Measurements from ENCODE around the gene BTNL2. TPM values are rescaled to one million over a fixed set of nuclear protein-coding genes. Genes with fewer than 3 reads are reported as not detected.

Gene BTNL2
- total RNA-seq, 4 donors from 2014 or later, result not detected

GRCh38 chr6:32431142-32431541, 24.2 kb upstream of the BTNL2 start:
- TF ChIP-seq, protein P1, sequence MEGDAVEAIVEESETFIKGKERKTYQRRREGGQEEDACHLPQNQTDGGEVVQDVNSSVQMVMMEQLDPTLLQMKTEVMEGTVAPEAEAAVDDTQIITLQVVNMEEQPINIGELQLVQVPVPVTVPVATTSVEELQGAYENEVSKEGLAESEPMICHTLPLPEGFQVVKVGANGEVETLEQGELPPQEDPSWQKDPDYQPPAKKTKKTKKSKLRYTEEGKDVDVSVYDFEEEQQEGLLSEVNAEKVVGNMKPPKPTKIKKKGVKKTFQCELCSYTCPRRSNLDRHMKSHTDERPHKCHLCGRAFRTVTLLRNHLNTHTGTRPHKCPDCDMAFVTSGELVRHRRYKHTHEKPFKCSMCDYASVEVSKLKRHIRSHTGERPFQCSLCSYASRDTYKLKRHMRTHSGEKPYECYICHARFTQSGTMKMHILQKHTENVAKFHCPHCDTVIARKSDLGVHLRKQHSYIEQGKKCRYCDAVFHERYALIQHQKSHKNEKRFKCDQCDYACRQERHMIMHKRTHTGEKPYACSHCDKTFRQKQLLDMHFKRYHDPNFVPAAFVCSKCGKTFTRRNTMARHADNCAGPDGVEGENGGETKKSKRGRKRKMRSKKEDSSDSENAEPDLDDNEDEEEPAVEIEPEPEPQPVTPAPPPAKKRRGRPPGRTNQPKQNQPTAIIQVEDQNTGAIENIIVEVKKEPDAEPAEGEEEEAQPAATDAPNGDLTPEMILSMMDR (IDR thresholded peaks at IDR 0.05), result no peak
- ATAC-seq (ENCODE audit: low FRiP score) (no peak), DNase-seq (ENCODE audit: low spot score) (no peak)

DNA sequence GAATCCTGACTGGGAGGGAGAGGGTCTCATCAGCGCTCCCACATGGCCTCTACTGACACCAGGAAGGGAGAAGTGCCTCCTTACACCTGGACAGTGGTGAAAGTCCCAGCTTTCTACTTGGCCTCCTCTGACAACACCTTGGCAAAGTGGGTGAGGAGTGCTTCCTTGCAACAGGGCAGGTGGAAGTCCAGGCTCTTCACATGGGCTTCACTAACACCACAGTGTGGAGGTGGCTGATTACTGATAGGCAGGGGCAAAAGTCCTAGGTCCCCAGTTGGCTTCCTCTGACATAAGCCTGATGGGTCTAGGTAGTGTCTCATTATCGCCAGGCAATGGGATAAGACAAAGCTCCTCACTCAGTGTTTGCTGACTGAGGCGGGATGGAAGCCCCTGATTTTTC, 23.2 kb upstream of the BTNL2 start:
- TF ChIP-seq, protein P1 (IDR thresholded peaks at IDR 0.05), result no peak
- no peak for ATAC-seq (ENCODE audit: low FRiP score)

GRCh38 chr6:32427934-32428474, 21.0 kb upstream of the BTNL2 start:
- DNase-seq (ENCODE audit: low spot score) (no peak), ATAC-seq (ENCODE audit: low FRiP score) (no peak)
- TF ChIP-seq, protein P1 (IDR thresholded peaks at IDR 0.05), result no peak

More for the DNA sequence above, 23.2 kb upstream of the BTNL2 start:
- DNase-seq (ENCODE audit: low spot score), result no peak

GRCh38 chr6:32427218-32427617, 20.2 kb upstream of the BTNL2 start:
- DNase-seq (ENCODE audit: low spot score), result no peak
- TF ChIP-seq, protein P1 (IDR thresholded peaks at IDR 0.05), result no peak
- no peak for ATAC-seq (ENCODE audit: low FRiP score)

DNA sequence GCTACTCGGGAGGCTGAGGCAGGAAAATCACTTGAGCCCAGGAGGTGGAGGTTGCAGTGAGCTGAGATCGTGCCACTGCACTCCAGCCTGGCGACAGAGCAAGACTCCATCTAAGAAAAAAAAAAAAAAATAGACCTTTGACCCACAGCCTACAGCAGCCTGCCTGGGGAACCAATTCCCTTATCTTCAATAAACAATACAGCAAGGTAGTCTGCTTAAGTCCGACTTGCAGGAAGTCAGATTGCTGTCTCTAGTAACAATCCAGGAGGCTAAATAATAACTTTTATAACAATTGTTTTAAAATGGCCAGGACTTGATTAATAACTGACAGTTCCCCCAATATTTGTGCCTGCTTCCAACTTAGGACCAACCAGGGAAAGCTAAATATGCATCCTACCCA, 19.4 kb upstream of the BTNL2 start:
- ATAC-seq (ENCODE audit: low FRiP score), result no peak
- no peak for DNase-seq (ENCODE audit: low spot score)
- TF ChIP-seq, protein P1 (IDR thresholded peaks at IDR 0.05), result no peak

- TF ChIP-seq, protein P1 (IDR thresholded peaks at IDR 0.05), result no peak
- DNase-seq (ENCODE audit: low spot score) (no peak), ATAC-seq (ENCODE audit: low FRiP score) (no peak)
Measured at GRCh38 chr6:32424589-32425300, 17.8 kb upstream of the BTNL2 start.

- DNase-seq (ENCODE audit: low spot score) (no peak), ATAC-seq (ENCODE audit: low FRiP score) (no peak)
- TF ChIP-seq, protein P1 (IDR thresholded peaks at IDR 0.05), result no peak
Measured at GRCh38 chr6:32416036-32416435, 9.1 kb upstream of the BTNL2 start.
